ENCODE results near the gene RASGRP1.

The RASGRP1 gene

DNA sequence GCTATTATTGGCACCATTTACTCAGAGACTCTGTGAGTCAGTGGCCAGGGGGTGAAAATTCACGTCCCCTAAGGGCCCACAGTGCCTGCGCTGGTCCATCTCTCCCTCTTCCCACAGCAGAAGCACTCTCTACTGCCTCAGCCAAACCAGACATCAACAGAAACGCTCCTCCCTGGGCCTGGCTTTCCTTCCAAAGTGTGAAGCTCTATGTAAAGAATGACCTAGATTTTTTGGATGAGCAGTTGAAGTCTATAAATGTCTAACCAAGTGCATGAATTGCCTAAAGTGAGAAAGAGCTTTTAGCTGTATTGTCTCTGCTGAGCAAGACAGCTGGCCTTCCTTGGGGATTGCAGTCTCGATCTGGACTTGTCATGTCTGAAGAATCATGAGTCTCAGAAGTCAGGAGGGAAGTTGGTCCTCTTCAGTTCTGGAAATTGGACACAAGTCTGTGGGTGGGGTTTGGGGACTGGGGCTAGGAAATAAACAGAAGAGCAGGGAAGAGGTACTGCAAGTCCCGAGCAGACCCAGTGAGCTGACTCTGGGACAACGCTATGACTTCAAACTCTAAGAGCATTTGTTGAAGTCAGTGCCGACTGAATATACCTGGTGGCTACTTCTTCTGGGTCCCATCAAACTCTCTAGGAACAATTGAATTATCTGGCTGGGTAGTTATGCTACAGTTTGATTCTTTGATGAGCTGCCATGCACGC lies 29.0 kb downstream of the RASGRP1 start:
- DNase-seq (ENCODE audit: low read depth), result peak; percentile 77

DNA sequence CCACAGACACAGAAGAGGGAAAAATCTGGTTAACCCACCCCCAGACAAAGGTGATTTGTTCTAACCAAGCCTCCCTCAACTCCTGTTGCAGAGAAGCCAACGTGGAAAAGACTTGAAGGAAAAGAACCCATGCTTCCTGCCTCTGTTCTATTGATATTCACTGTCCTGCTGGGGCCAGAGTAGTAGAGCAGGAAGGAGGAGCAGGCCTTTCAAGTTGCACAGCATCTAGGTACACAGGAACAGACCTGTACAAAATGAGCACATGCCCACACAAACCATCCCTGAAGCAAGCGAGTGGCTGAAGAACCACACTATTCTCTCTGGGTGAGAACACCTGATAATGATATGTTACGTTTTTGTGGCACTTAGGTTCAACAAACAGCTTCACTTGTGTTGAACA lies 29.9 kb downstream of the RASGRP1 start:
- no peak for DNase-seq (ENCODE audit: low read depth)

DNA sequence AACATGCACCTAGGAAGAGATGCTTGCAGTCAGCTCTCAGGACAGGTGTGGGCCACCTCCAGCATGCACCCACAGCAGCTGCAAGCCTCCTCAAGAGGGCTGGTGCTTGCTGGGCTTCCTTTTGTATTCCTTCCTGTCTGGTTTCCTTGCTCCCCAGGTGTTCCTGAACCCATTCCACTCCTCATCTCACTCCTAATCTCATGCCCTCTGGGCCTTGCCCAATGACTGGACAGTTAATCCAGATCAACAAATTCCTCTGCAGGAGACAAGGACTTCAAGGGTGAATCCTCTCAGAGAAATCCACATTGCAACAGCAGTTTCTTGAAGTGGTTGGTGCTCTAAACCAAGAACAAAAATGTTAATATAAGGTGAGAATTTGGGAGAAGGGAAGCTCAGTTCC lies 30.7 kb downstream of the RASGRP1 start:
- DNase-seq (ENCODE audit: low read depth), result no peak

DNA sequence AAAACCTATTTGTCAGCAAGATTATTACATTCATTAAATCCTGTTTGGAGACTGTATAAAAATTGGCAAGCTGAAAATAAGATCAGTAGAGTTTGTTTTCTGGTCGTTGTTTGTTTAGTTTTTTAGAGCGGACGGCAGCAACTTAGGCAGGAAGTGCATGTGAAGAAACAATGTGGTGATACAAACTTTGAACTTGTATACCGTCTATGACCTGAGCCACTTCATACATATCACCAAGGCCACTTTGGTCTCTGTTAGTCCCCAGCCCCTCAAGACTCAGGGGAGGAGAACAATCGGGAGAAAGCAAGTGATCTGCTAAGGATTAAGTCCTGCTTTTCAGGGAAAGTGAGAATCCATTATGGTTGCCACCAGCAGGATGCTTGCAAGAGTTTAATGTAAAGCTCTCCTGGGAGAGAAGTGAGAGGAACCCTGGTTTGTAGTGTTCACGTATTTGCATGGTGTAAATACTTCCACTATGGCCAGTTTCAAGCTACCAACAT lies 31.1 kb downstream of the RASGRP1 start:
- no peak for DNase-seq (ENCODE audit: low read depth)

DNA sequence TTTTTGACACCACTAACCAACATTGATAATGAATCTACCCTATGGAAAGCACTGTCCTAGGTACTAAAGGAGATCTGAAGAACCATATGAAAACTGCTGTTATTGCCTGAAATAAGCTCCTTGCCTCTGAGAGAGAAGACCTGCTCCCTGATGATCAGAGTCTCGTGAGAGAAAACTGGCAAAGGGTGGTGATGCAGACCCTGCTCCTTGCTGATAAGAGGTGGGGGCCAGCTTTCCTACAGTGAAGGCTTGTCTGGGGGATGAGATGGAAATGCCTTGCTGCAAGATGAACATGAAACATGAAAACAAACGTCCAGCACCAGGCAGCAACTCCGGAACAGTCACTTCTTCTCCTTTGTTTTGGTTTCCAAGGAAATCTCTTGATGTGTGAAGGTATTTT lies 31.9 kb downstream of the RASGRP1 start:
- no peak for DNase-seq (ENCODE audit: low read depth)

DNA sequence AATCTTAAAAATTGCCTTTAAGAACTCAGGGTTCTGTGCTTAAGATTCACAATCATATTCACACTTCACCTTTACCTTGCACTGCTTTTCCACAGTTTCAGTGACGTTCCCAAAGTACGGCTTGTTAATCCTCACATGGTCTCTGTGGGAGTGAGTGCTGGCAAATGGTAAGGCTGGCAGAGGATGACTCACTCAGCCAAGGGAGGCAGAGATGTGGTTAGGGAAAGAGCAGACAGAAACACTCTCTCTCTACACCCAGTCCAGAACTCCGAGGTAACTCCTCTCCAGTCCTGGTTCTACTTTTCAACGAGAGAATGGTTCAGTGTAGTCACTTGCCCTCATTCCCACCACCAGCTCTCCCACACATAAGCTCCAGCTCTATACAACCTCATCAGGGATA lies 33.1 kb downstream of the RASGRP1 start:
- DNase-seq (ENCODE audit: low read depth), result peak; percentile 62

DNA sequence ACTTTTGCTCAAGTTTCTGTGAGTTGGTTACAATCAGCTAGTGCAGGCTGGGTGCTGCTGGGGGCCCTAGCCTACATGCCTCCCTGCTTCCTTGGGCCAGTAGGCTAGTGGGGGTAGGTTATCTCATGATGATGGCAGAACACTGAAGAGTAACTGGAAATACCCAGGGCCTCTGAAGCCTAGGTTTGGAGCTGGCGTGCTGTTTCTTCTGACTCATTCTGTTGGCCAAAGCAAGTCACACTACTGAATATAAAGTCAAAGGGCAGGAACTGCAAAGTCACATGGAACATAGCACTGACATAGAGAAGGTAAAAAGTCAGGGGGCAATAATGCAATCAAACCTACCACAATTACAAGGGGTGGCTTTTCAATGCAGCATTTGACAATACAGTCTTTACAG lies 34.5 kb downstream of the RASGRP1 start:
- no peak for DNase-seq (ENCODE audit: low read depth)

DNA sequence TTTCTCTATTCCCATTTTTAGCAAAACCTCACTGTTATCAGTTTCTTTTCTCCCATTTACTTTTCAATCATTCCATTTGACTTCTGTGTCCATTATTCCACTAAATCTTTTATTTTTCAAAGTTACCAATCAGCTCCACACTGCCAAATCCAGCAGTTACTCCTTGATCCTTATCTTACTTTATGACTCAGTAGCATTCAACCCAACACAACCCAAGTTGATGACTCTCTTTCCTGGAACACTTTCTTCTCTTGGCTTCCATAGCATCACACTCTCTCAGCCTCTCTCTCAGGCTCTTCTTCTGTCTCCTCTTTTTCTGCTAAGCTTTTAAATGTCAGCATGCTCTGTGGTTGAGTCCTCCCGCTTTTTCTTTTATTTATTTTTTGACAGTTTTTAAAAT lies 36.3 kb downstream of the RASGRP1 start:
- DNase-seq (ENCODE audit: low read depth), result peak; percentile 62

DNA sequence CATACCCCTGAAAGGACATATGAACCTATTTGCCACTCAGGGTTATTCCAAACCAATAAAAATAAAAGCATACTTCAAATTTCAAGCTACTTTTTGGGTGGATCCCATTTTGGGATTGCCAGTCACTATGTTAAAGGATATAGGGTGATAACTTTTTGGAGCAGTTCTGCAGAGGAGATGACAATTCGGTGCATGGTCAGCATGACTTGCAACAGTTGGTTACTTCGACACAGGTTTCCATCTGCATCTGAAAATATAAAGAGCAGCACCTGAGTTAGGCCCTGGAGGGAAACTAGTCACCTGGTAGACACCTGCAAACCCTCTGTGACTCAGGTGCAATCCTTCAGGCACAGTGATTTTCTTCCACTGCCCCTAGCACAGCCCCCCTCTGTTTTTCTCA lies 38.5 kb downstream of the RASGRP1 start:
- DNase-seq (ENCODE audit: low read depth), result no peak

DNA sequence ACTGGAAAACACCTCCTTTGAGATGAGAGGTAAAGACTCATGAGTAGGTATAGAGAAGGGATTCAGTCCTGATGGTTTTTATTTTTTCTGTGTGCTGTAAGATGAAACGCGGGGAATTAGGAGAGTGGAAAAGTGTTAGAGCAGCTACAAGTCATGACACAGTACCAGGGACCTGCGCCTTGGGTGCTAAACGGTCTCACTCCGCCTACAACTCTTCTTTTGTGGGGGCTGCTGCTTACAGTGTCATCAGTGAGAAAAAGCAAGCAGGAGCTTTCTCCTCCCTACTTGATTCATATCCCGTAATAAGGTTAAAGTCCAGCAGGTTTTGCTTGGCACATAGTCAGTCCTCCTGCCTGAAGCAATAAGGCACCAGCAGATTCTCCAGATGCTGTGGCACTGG lies 39.1 kb downstream of the RASGRP1 start:
- no peak for DNase-seq (ENCODE audit: low read depth)

DNA sequence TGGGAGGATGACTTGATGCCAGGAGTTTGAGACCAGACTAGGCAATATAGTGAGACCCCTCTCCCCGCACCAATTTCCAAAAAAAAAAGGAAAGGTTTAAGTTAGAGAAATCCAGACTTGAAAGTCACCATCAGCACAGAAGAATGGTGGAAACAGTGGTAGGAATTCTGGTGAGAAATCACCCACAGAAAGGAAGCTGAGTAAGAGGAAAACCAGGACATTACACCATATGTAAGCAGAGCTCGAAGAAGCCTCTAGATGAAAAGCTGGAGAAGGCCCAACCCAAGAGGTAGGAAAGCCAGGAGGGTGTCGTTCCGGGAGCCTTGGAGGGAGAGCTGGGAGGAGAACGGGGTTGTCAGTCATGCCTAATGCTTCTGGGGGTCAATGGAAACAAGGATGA lies 40.5 kb downstream of the RASGRP1 start:
- DNase-seq (ENCODE audit: low read depth), result no peak

DNA sequence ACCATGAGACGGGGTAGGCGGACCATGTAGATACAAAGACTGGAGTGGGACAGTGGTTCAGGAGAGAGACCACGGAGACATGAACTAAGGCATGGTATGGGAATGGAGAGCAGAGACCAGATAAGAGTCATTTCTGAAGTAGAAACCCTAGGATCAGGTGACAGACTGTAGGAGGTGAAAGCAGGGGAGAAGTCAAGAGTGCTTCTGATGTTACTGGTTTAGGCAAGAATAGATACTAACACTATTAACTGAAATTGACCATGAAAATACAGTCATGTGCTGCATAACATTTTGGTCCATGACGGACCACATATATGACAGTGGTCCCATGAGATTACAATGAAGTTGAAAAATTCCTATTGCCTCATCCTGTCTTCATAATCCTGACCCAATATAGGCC lies 41.7 kb downstream of the RASGRP1 start:
- DNase-seq (ENCODE audit: low read depth), result no peak

DNA sequence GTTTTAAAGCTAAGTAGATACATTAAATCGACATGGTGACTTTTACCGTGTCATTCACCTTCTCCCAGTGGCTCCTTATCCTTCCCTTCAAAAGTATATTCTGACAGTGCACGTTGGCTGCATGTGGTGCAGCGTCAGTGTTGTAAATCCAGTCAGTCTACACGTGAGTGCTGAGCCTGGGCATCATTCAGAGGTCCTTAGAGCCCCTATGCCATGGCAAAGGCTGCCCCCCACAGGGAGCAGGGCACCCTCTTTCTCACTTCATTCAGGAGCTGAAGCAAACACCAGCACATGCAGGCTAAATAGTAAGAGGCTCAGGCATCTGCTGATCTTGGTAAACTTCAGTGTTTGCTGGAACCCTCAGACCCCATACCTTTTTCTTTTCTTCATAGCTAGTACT lies 43.3 kb downstream of the RASGRP1 start:
- DNase-seq (ENCODE audit: low read depth), result no peak

DNA sequence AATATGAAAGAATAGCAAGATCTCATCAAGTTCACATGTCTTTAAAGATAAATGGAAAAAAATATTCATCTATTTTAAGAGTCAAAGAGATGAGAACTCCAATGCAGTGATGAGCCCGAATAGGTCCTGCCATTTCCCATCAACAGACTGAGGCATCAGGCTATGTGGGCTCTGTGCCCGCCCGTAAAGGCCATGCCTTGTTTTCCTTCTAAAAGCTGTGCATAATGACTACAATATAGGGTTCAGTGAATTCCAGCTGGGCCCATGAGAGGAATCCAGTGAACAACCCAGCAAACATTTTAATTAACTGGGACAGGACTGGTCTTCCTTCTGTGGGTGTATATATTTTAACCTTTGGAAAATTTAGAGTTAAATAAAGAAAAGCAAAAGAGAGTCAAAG lies 44.6 kb downstream of the RASGRP1 start:
- DNase-seq (ENCODE audit: low read depth), result no peak

DNA sequence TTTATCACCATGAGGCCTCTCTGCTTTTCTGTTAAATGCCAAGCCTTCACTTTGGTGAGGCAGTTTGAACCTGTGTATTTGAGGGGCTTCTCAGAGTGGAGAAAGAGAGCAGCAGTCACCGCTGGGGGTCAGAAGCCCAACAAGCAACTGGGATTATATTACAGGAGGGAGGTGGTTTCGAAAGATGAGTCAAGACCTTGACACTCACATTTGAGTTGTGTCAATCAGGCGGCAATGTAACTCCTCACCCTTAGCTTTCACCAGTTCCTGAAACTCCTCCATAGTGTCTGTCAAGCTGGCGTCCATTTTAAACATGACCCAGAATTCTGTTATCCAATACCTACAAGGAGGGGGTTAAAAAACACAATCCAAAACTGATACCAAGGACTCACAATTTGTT lies 46.5 kb downstream of the RASGRP1 start:
- no peak for DNase-seq (ENCODE audit: low read depth)

DNA sequence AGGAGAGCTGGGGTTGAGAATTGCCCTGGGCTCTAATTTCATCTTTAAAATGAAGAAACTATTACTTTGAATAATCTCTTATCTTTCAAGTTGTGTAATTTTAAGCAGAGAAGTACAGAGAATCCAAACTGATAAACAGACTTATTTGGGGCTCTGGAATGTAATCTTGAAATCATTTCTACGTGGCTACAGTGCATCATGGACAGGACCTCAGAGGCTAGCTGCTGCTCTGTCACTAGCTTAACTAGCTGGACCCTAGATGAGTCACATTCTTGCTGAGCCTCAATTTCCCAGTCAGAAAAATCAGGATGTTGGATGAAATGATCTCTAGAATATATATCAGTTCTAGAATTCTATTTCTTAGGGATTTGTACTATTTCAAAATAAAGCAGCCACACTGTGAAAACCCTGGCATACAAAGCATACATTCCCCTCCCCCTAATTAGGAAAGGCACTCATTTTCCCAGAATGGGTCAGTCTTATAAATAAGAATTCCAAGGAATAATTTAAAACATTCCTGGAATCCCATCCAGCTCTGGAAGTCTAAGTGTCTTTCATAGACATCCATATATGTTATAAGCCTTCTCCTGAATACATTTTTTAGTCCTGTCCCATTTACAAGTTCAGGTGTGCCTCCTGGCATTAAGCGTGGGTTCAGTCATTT lies 47.2 kb downstream of the RASGRP1 start:
- no peak for DNase-seq (ENCODE audit: low read depth)

DNA sequence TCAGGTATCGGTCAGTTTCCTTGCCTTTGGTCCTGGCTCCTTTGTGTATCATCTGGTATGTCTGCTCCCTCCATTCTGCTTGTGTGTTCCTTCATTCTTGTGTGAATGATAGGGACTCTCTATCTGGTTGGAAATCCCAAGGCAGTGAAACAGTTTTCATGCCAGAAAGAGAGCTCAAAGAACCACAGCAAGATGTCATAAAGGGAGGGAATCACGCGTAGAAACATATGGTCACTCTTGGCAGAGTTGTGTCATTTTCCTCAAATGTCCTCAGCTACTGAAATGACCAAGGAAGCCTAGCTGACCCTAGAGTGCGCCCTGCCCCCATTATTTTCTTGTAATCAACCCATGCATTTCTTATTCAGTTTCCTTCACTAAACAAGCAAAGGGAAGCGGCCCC lies 48.0 kb downstream of the RASGRP1 start:
- no peak for DNase-seq (ENCODE audit: low read depth)

DNA sequence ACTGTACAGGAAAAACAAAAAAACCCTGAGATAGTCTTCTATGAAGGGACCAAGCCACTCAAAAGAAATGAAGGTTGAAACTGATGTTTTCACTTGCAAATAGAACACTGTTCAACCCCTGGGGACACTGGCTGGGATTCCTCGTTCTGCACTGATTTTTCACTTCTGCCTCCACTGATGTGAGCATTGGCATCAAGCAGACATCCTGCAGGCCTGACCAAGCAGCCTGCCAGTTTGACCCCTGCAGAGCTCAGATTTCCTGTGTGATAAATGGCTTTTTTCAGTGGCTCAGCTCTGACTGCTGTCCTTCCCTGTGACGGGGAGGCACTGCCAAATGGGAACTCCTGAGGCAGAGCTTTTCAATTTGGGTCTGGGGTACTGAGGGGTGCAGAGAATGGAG lies 50.0 kb downstream of the RASGRP1 start:
- no peak for DNase-seq (ENCODE audit: low read depth)

DNA sequence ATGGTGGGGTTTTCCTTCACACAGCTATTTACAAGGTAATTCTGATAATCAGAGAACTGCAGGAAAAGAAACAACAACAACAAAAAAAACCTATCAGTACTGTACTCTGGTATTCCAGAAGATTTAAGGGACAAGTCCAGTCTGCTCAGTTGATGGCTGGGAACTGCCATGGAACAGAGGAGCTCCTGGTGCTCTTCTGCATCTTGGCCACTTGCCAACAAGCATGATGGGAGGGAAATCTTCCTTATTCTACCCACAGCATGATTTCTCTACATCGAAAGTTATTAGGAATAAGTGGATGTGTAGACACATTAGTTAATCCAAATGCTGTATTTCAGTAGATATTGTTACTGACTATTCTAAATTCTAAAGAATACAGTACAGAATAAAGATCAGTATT lies 51.7 kb downstream of the RASGRP1 start:
- no peak for DNase-seq (ENCODE audit: low read depth)

DNA sequence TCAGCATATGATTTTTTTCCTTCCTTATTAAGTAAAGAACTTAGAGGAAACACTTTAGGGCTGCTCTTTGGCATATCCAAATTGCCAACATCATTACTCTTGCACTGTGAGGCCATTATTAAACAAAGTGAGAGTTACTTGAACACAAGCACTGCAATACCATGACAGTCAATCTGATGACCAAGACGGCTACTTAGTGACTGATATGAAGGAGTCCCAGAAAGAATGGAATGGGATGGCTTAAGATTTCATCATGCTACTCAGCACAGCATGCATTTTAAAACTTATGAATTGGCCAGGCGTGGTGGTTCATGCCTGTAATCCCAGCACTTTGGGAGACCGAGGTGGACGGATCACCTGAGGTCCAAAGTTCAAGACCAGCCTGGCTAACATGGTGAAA lies 55.5 kb downstream of the RASGRP1 start:
- DNase-seq (ENCODE audit: low read depth), result no peak

DNA sequence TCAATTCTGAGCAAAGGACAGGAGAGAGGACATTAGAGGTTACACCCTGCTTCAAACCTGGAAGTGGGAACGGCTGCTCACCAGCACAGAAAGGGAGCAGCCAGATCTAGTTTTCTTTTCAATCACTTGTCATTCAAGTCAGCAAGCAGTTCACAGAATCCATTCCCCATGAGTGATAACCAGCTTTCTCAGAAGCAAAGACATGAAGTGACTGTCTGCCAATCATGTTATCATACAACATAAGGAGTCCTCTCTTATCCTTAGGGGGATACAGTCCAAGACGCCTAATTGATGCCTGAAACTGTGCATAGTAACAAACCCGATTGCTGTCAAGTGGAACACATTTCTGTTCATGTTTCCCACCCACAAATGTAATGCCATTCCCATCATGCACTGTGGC lies 56.0 kb downstream of the RASGRP1 start:
- no peak for DNase-seq (ENCODE audit: low read depth)

DNA sequence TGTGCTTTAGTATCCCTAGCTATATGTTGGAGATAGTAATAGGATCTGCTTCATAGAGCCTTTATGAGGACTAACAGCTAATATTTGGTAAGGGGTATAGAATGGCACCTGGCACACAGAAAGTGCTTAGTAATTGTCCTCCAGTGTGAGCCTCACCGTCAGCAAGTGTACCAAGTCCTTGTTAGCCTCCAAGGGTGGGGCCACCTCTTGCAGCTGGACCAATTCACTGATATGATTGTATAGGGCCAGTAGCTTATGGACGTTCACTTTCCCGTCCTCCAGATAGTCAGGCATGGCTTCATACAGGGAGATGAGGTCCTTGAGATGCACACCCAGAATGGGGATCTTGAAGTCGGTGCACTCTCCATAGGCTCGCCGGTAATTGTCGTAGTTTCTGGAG lies 57.0 kb downstream of the RASGRP1 start:
- no peak for DNase-seq (ENCODE audit: low read depth)

DNA sequence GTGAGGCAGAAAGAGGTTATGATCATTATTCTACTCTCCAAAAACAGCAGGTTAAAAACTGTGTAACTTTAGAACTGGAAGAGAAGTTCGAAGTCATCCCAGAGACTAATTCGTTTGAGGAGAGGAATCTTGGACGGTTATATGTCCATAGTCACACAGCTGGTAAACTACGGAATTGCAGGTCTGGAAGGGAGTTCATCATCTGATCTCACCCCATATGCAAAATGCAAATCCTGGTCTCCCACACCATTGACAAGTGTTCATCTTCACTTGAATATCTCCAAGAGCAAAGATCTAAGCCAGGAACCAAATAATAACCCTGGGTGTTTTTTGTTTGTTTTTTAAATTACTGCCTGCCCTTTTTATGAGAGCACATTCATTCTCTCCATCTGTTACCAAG lies 57.6 kb downstream of the RASGRP1 start:
- DNase-seq (ENCODE audit: low read depth), result no peak

Data from stromal cell of bone marrow (primary cell).